GM12865 (cell line): Measurements from ENCODE around the gene MXD1.
"Not testable (repeated sequence)": the region's sequence is repeated elsewhere in the genome, so short reads cannot be mapped to it uniquely, and the experiment has no call there.

Experiments used
- DNase-seq: peaks from one replicate; pipeline ENCODE4 v3.0.0; 2010; ENCODE audit warnings: low read depth
- H3K4me3 ChIP-seq: 2 replicates; pipeline ENCODE4 v1.5.1; 2011; ENCODE audit warnings: mild to moderate bottlenecking, low read depth, low read length, control low read depth
- CTCF ChIP-seq: IDR thresholded peaks from 2 replicates; pipeline ENCODE4 v1.5.1; 2011; ENCODE audit warnings: low read length, control low read depth, low read depth, inconsistent platforms; ENCODE audit not compliant: insufficient read depth; ENCODE audit errors: missing control alignments

The MXD1 gene

GRCh38 chr2:69948032-69948962, 33.4 kb downstream of the MXD1 start:
- TF ChIP-seq CTCF = no peak
- H3K4me3 ChIP-seq = no peak overlapping the region
- DNase-seq = no peak

GRCh38 chr2:69948963-69949645, 34.2 kb downstream of the MXD1 start:
- DNase-seq = no peak
- no peak overlapping the region for H3K4me3 ChIP-seq
- TF ChIP-seq CTCF = no peak

GRCh38 chr2:69950241-69950640, 35.3 kb downstream of the MXD1 start:
- no peak for DNase-seq
- no peak for TF ChIP-seq CTCF
- no peak overlapping the region for H3K4me3 ChIP-seq

- DNase-seq, H3K4me3 ChIP-seq: not testable (repeated sequence)
Measured at GRCh38 chr2:69950671-69951070, 35.8 kb downstream of the MXD1 start.

GRCh38 chr2:69952336-69953115, 37.6 kb downstream of the MXD1 start:
- H3K4me3 ChIP-seq = no peak overlapping the region
- DNase-seq = no peak
- TF ChIP-seq CTCF = no peak

GRCh38 chr2:69954084-69954483, 39.2 kb downstream of the MXD1 start:
- no peak overlapping the region for H3K4me3 ChIP-seq
- no peak for TF ChIP-seq CTCF
- DNase-seq = peak; percentile 23

- no peak for DNase-seq
- H3K4me3 ChIP-seq = no peak overlapping the region
- no peak for TF ChIP-seq CTCF
Measured at GRCh38 chr2:69955029-69955428, 40.1 kb downstream of the MXD1 start.
